HG03097 (cell line): Measurements from ENCODE around the gene NPTXR.
"Not testable (repeated sequence)": the region's sequence is repeated elsewhere in the genome, so short reads cannot be mapped to it uniquely, and the experiment has no call there.

ENCODE experiments used
- ATAC-seq: cut with Tn5 transposase; IDR thresholded peaks from one replicate; pipeline ENCODE4 v1.9.1; 2021; ENCODE audit not compliant: unreplicated experiment, low FRiP score

Gene NPTXR

GRCh38 chr22:38853883-38854282 lies 10.1 kb upstream of the NPTXR start:
- not testable (repeated sequence) for ATAC-seq

- no peak for ATAC-seq
Measured at GRCh38 chr22:38853196-38853651, 9.4 kb upstream of the NPTXR start.

GRCh38 chr22:38852522-38852921 lies 8.7 kb upstream of the NPTXR start:
- no peak for ATAC-seq

GRCh38 chr22:38850941-38851849 lies 7.4 kb upstream of the NPTXR start:
- ATAC-seq: no peak

- no peak for ATAC-seq
Measured at GRCh38 chr22:38850399-38850798, 6.6 kb upstream of the NPTXR start.

- ATAC-seq: no peak
Measured at GRCh38 chr22:38849811-38850210, 6.0 kb upstream of the NPTXR start.

GRCh38 chr22:38846412-38846811 lies 2.6 kb upstream of the NPTXR start:
- ATAC-seq: no peak

GRCh38 chr22:38845004-38845740 lies 1.3 kb upstream of the NPTXR start:
- no peak for ATAC-seq

- no peak for ATAC-seq
Measured at GRCh38 chr22:38844315-38845003, 631 bp upstream of the NPTXR start.

- ATAC-seq: no peak
Measured at GRCh38 chr22:38843201-38843656, 599 bp downstream of the NPTXR start.

GRCh38 chr22:38842512-38843200 lies 1.2 kb downstream of the NPTXR start:
- no peak for ATAC-seq

- ATAC-seq: no peak
Measured at GRCh38 chr22:38841635-38842034, 2.2 kb downstream of the NPTXR start.

- ATAC-seq: no peak
Measured at GRCh38 chr22:38841211-38841610, 2.6 kb downstream of the NPTXR start.

GRCh38 chr22:38840129-38840528 lies 3.7 kb downstream of the NPTXR start:
- no peak for ATAC-seq

- no peak for ATAC-seq
Measured at GRCh38 chr22:38839686-38840085, 4.1 kb downstream of the NPTXR start.

GRCh38 chr22:38837414-38837928 lies 6.4 kb downstream of the NPTXR start:
- no peak for ATAC-seq

- no peak for ATAC-seq
Measured at GRCh38 chr22:38835888-38836301, 7.9 kb downstream of the NPTXR start.

- no peak for ATAC-seq
Measured at GRCh38 chr22:38834991-38835390, 8.8 kb downstream of the NPTXR start.

GRCh38 chr22:38834215-38834953 lies 9.4 kb downstream of the NPTXR start:
- ATAC-seq: no peak
